Activated naive CD4-positive, alpha-beta T cell treated with anti-CD3 and anti-CD28 coated beads, Interleukin-2, amount 50 U/mL, for 72 hours (primary cell): ENCODE measurements around the gene PTPRU. TPM values are rescaled to one million over a fixed set of nuclear protein-coding genes. Genes with fewer than 3 reads are reported as not detected.
"Not testable (repeated sequence)": the region's sequence is repeated elsewhere in the genome, so short reads cannot be mapped to it uniquely, and the experiment has no call there.

ENCODE experiments used
- ATAC-seq, 2 donors: fragments of 150-1000 bp; cut with Tn5 transposase; 2 replicates each; pipeline ENCODE4 v1.10.0; 2021; ENCODE audit warnings: mild to moderate bottlenecking in 2 of 2, moderate library complexity in 2 of 2
- DNase-seq, 2 donors: peaks; one replicate each; pipeline ENCODE4 v3.0.0; 2021 to 2022; ENCODE audit warnings: low spot score in 2 of 2
- H3K27ac Mint-ChIP-seq, 2 donors: one replicate each; pipeline ENCODE4 v1.8.0; 2022; ENCODE audit warnings: mild to moderate bottlenecking in 2 of 2, mixed read lengths in 2 of 2
- H3K36me3 Mint-ChIP-seq, 2 donors: one replicate each; pipeline ENCODE4 v1.8.0; 2022; ENCODE audit warnings: mixed read lengths in 2 of 2
- H3K9me3 Mint-ChIP-seq, 2 donors: one replicate each; pipeline ENCODE4 v1.8.0; 2022; ENCODE audit warnings: mixed read lengths in 2 of 2
- total RNA-seq, 2 donors: library from RNA; stranded (reverse); gene quantifications; one replicate each; pipeline ENCODE4 v1.2.3, GENCODE V29; 2022

PTPRU gene
- total RNA-seq, 2 donors from 2014 or later, result 2.0 TPM; not detected in 1

DNA sequence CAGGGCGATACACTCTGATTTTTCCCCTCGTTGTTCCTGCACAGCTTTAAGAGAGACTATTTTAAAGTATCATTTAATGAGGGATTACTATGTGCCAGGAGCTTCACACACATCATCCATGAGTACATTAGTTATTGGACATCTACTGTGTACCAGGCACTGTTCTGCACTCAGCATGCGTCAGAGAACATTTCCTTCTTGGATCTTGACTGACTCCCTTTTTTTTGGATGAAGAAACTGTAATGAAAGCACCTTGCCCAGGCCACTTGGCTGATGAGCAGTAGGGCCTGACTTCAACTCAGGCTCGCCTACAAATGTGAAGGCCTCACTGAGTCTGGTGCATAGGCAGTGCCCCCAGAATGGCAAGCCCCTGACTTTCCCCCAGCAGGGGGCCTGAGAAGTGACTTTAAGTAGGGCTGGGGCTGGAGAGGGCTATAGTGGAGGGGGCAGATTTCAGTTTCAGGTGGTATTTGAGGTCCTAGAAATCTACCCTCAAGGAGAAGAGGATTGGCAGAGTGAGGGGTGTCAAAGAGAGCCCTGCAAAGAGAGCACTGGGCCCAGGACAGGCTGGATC, 50.0 kb downstream of the PTPRU start:
- no peaks in the 10 kb centered on the region for H3K9me3 Mint-ChIP-seq
- ATAC-seq (no peak), DNase-seq (no peak)
- no peak overlapping the region for H3K27ac Mint-ChIP-seq
- H3K36me3 Mint-ChIP-seq, result no peaks in the 10 kb centered on the region

DNA sequence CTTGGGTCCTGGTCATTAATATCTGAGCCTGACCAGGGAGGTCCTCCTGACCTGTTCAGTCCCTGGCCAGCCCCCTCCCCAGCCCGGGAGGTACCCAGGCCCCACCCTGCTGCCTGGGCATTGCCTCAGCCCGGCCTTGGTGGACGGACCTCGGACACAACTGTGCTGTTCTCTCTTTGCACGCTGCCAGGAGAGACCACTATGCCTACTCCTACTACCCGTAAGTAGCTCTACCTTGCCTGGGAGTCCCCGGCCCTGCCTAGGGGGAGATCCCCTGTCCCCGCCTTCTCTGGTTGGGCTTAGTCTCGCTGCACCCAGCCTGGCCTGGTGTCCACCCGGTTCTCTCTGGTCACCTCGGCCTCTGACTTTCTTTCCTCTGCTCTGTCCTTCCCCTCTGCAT, 53.2 kb downstream of the PTPRU start:
- Mint-ChIP-seq H3K9me3 (no peaks in the 10 kb centered on the region), H3K36me3 (no peaks in the 10 kb centered on the region), H3K27ac (peak overlapping the region in 1 of 2 donors; percentile 88)
- ATAC-seq, result no peak
- DNase-seq, result no peak

DNA sequence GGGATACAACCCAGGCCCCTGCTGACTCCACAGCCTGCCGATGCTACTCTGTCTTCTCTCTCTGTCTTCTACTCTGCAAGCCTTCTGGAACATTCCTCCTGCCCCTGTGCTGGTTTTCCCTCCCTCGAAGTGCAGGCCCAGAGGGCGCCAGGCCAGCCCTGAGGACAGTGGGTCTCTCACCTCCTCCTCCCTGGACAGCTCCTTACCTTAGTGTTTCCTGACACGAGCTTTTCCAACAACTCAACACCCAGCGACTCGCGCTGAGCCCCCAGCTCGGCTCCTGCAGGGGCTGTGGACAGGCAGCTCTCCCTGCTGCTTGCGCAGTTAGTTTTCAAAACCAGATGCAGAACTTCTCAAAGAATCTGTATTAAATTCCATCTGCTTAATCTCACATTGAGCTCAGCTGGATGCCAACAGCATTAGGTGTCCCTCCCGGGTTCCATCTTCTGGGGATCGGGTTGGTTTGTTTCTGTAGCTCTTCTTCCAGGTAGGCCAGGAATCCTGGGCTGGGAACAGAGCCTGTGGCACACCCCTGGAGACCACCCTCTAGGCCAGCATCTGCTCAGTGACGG, 54.2 kb downstream of the PTPRU start:
- peak overlapping the region in 1 of 2 donors; percentile 54 for H3K27ac Mint-ChIP-seq
- DNase-seq (no peak), ATAC-seq (no peak)
- no peaks in the 10 kb centered on the region for H3K9me3 Mint-ChIP-seq
- H3K36me3 Mint-ChIP-seq, result no peaks in the 10 kb centered on the region

DNA sequence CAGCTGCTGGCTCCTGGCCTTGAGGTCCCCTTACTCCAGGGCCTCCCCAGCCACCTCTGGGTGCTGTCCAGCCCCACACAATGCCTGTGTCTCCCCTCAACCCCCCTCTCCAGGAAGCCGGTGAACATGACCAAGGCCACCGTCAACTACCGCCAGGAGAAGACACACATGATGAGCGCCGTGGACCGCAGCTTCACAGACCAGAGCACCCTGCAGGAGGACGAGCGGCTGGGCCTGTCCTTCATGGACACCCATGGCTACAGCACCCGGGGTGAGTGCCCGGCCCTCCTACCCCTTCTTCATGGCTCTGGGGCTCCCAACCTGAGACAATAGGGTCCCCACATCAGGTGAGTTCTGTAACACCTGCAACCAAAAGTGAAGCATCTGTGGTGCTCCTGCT, 55.4 kb downstream of the PTPRU start:
- no peak overlapping the region for H3K27ac Mint-ChIP-seq
- no peak for ATAC-seq
- H3K9me3 Mint-ChIP-seq, result no peaks in the 10 kb centered on the region
- no peaks in the 10 kb centered on the region for H3K36me3 Mint-ChIP-seq
- no peak for DNase-seq

DNA sequence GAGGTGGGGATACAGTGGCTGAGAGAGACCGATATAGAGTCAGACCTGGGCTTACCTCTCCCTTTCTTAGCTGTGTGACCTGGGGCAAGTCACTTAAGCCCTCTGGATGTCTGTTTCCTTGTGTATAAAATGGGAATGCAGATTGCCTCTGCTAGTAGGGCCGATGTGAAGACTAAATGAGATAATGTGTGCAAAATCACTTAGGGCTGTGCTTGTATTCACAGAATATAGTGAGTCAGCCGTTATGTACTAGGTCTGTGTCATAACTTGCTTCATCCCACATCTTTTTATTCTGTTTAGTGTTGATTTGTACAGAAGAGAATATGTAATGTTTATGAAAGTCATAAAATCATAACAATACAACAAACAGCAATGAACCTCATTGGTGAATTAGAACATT, 56.0 kb downstream of the PTPRU start:
- no peaks in the 10 kb centered on the region for H3K9me3 Mint-ChIP-seq

DNA sequence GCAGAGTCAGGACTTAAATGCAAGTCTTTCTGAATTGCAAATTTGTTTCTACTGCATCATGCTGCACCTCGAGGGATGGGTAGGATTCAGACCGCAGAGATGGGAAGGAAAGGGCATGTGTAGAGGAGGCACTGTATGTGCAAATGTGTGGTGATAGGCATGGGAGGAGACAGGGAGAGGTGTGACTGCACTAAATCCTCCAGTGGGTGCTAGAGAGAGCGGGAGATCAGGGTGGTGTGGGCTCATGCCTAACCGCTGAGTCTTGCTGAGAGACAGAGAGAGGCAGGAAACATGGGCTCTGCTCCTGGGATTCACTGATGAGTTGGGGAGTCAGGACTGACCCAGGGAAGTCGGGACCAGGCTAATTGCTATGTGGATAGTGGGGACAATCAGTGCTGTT, 61.1 kb downstream of the PTPRU start:
- no peak for DNase-seq
- ATAC-seq, result no peak
- Mint-ChIP-seq H3K36me3 (no peaks in the 10 kb centered on the region), H3K27ac (peak overlapping the region in 1 of 2 donors; percentile 23), H3K9me3 (no peaks in the 10 kb centered on the region)

More for the DNA sequence above, 56.0 kb downstream of the PTPRU start:
- DNase-seq, result no peak
- H3K27ac Mint-ChIP-seq, result no peak overlapping the region
- no peaks in the 10 kb centered on the region for H3K36me3 Mint-ChIP-seq
- no peak for ATAC-seq

DNA sequence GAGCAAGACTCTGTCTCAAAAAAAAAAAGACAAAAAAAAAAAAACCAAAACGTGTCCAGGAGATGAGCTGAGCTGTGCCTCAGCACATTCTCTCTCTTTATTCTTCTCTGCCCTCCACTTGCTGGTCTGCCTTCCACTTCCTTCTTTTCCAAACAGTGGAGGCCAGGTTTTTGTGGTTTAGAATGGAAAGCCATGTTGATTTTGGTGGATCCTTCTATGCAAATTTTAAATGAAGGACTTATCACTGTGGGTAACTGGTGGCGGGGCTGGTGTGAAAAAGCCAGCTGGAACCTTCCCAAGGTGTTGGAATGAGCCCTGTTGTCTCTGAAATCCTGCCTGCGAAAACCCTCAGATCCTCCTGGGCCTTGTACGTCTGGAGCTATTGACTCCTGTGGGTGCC, 61.9 kb downstream of the PTPRU start:
- no peak for DNase-seq
- no peaks in the 10 kb centered on the region for H3K9me3 Mint-ChIP-seq
- ATAC-seq, result no peak
- no peak overlapping the region for H3K27ac Mint-ChIP-seq
- no peaks in the 10 kb centered on the region for H3K36me3 Mint-ChIP-seq

DNA sequence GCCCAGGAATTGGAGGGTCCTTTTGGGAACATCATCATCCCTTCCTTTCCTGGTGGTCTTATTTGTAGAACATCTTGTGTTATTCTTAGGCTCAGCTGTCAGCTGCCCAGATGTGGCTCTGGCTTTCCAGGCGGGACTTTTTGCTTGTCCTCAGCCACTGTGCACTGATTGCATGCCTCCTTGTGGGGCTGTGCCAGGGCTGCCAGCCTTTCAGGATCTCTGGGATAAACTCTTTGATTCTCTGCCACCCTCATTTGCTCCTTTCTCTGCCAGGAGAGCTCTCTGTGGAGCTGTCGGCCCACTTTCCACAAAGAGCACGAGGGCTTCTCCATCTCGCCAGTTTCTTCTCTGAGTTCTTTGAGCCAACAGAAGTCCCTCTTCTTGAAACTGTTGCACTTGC, 63.1 kb downstream of the PTPRU start:
- no peaks in the 10 kb centered on the region for H3K36me3 Mint-ChIP-seq
- no peaks in the 10 kb centered on the region for H3K9me3 Mint-ChIP-seq
- DNase-seq, result no peak
- no peak overlapping the region for H3K27ac Mint-ChIP-seq
- no peak for ATAC-seq

DNA sequence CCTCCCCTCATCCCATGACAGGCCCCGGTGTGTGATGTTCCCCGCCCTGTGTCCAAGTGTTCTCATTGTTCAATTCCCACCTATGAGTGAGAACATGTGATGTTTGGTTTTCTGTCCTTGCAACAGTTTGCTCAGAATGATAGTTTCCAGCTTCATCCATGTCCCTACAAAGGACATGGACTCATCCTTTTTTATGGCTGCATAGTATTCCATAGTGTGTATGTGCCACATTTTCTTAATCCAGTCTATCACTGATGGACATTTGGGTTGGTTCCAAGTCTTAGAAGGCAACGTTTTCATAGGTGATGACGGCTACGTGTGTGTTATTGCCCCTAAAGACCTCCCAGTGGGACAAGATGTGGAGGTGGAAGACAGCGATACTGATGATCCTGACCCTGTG, 65.4 kb downstream of the PTPRU start:
- not testable (repeated sequence) for H3K36me3 Mint-ChIP-seq, ATAC-seq, H3K27ac Mint-ChIP-seq, H3K9me3 Mint-ChIP-seq, DNase-seq

DNA sequence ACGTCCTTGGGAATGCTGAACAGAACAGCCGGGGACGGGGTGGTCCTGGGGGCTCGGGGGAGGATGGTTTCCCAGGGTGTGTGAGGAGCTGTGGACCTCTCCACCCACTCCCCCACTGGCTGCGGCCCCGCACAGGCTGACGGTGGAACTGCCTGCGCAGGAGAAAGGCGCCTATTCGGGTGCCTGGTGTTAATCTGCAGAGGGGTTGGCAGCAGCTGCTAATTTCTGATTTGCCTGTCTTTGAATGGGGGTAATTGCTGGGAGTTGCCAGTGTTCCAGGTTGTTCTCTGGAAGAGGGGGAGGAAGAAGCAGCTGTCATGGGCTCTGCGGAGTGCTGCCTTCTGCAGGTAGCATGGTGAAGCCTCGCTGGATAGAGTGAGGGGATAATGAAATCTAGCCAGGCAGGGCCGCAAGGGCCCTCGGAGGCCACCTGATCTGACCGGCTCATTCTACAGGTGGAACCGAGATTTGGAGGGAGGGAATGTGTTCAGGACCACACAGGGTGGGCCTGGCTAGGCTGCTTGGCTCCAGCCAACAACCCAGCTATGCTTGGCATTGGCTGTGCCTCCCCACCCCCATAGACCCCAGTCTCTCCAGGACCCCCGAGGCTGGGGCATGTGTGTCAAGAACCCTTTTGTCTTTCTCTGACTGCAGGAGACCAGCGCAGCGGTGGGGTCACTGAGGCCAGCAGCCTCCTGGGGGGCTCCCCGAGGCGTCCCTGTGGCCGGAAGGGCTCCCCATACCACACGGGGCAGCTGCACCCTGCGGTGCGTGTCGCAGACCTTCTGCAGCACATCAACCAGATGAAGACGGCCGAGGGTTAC, 67.1 kb downstream of the PTPRU start:
- ATAC-seq (no peak), DNase-seq (no peak)
- no peaks in the 10 kb centered on the region for H3K9me3 Mint-ChIP-seq
- no peak overlapping the region for H3K27ac Mint-ChIP-seq
- H3K36me3 Mint-ChIP-seq, result no peaks in the 10 kb centered on the region

DNA sequence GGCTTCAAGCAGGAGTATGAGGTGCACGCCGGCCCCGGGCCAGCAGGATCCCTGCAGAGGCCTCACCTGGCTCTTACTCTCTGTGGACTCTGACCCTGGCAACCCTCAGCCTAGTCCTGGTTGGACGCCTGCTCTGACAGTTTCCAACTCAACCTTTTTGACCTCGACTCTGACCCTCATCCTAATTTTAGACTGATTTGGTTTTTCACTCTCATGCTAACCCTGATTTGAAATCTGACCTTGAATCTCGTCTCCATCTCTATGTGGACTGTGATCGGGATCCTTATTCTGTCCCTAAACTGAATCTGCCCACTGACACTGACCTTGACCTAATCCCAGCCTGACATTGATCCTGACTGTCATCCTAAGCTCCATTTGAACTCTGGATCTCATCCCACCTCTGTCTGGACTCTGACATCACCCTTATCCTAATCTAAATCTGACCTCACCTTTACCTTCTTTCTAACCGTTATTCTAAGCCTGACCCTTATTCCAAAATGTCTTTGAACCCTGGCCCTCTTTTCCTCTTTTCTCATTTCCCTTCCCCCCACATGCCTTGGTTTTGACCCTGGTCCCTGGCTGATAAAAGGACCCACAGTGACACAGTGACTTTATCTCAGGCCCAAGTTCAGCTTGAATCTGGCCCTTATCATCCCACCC, 67.8 kb downstream of the PTPRU start:
- no peak for DNase-seq
- Mint-ChIP-seq H3K9me3 (no peaks in the 10 kb centered on the region), H3K27ac (no peak overlapping the region), H3K36me3 (no peaks in the 10 kb centered on the region)
- no peak for ATAC-seq

DNA sequence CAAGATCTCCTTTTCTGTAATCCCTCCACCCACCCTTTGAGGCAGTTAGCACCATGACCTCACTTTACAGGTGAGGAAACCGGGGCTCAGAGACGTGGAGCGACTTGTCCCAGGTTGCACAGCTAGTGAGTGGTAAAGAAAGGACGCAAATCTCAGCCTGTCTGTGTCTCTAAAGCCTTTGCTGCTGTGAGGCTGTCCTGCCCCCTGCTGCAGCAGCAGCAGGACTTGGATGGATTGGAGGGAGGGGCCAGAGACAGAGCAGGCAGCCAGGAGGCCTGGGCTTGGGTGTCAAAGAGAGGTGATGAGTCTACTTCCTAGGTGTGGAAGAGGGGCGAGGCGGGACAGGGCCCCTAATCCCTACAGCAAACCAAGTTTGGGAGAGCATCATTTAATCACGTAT, 69.6 kb downstream of the PTPRU start:
- DNase-seq, result no peak
- H3K36me3 Mint-ChIP-seq, result no peaks in the 10 kb centered on the region
- ATAC-seq, result no peak
- no peak overlapping the region for H3K27ac Mint-ChIP-seq
- no peaks in the 10 kb centered on the region for H3K9me3 Mint-ChIP-seq

DNA sequence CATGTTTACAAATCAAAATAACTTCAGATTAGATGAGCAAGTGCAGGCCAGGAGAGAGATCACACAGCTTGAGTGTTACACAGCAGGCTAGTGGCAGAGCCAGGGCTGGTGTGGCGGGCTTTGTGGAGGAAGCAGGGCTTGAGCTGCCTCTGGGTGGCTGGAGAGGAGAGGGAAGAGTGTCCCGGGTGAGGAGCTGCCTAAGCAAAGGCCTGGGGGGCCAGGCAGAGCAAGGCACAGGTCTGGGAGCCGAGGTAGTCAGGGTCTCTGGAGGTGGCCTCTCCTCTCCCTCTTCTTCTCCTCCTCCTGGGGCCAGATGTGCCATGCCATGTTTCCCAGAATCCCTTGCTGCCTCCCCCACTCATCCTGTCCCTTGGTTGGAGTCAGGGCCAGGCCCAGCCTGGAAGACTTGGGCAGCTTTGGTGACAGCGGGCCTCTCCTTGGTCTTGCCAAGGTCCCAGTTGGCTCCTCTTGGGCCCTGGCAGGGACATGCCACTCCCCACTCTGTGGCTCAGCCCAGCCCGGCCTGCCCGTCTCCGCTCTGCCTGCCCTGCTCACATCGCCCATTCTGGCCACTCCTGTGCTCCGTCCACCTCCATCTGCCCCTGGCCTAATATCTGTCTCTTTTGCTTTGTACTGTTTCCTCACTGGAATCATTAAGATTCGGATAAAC, 70.3 kb downstream of the PTPRU start:
- Mint-ChIP-seq H3K27ac (no peak overlapping the region), H3K36me3 (no peaks in the 10 kb centered on the region)

DNA sequence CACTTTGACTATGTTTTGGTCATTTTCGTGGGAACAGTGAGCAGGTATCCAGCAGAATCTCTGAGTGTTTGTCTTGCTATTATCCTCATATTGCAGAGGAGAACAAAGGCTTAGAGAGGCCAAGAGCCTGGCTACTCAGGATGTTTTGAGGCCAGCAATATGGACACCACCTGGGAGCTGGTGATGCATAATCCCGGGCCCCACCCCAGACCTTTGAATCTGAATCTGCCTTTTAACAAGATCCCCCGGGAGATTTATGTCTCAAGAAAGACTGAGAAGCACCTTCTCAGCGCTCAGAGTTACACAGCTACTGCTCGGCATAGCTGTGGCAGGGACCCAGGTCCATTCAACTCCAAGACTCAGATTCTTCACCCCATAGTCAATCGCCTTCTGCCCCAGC, 72.8 kb downstream of the PTPRU start:
- H3K9me3 Mint-ChIP-seq, result no peaks in the 10 kb centered on the region
- H3K27ac Mint-ChIP-seq, result no peak overlapping the region
- H3K36me3 Mint-ChIP-seq, result no peaks in the 10 kb centered on the region
- ATAC-seq (no peak), DNase-seq (no peak)

More for the DNA sequence above, 70.3 kb downstream of the PTPRU start:
- DNase-seq (no peak), ATAC-seq (no peak)
- no peaks in the 10 kb centered on the region for H3K9me3 Mint-ChIP-seq

DNA sequence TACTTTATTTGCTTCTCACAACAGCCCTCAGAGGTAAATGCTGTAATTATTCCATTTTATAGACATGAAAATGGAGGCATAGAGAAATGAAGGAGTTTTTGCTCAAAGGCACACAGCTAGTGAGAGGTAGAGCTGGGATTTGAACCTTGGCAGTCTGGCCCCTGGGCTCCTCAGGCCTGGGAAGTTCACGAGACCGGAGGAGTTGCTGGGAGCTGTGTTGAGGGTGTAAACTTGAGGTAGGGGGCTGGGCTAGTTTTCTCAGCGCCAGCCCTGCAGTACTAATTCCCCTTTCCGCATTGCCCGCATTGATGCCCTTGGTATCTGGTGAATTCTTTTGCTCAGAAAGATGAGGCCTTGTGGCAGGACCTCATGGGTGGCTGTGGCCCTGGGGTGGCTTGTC, 73.3 kb downstream of the PTPRU start:
- DNase-seq (no peak), ATAC-seq (no peak)
- Mint-ChIP-seq H3K36me3 (no peaks in the 10 kb centered on the region), H3K9me3 (no peaks in the 10 kb centered on the region), H3K27ac (no peak overlapping the region)

DNA sequence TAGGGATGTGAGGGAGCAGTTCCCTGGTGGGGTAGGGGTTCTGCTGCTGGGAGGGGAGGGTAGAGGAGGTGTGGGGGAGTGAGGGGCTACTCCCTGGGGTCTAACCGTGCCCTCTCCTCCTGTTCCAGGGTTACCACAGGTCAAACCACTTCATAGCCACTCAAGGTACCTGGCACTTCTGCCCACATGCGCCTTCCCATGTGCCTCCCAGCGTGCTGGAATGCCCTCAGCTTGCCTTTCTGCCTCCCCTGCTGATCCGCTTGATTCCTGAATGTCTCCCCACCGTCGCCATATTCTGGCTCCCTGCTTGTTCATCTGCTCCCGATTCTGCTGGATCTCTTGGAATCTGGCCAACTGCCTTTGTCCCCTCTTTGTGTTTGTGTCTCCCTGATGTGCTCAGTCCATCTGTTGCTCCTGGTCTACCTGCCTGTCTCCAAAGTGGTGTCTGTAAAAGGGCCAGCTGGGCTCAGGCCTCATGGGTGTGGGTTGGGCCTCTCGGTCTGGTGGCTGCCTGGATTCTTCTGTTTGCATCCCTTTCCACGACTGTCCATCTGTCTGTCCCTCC, 74.4 kb downstream of the PTPRU start:
- DNase-seq, result no peak
- no peaks in the 10 kb centered on the region for H3K36me3 Mint-ChIP-seq
- ATAC-seq, result no peak
- H3K9me3 Mint-ChIP-seq, result no peaks in the 10 kb centered on the region
- no peak overlapping the region for H3K27ac Mint-ChIP-seq
